ENCODE measurements around the gene MCC. TPM values are rescaled to one million over a fixed set of nuclear protein-coding genes. Genes with fewer than 3 reads are reported as not detected.

MCC gene
- total RNA-seq, 1 experiment from 2014 or later: 7.6 TPM

- no peak overlapping the region for H3K4ac ChIP-seq (ENCODE audit: low read depth, low read length)
- no peaks in the 10 kb centered on the region for H3K79me2 ChIP-seq (ENCODE audit: insufficient read depth, low read length)
- no peaks in the 10 kb centered on the region for H3K36me3 Mint-ChIP-seq (ENCODE audit: insufficient read depth in 1 of 3, low read depth in 3 of 3)
- no peak overlapping the region for H3K56ac ChIP-seq (ENCODE audit: insufficient read length, low read depth, low read length)
- H3K9ac ChIP-seq (ENCODE audit: extremely low read depth, insufficient read length, low read length): no peak overlapping the region
- no peak overlapping the region for H3K23ac ChIP-seq (ENCODE audit: insufficient read length, low read depth, low read length)
- H3K27ac ChIP-seq (ENCODE audit: insufficient read length, low read depth, low read length): no peak overlapping the region
- no peak overlapping the region for H4K5ac ChIP-seq (ENCODE audit: insufficient read length, low read depth, low read length)
- no peaks in the 10 kb centered on the region for H3K27me3 Mint-ChIP-seq (ENCODE audit: low read depth)
- TF ChIP-seq CTCF (conservative IDR thresholded peaks at IDR 0.05): no peak
- no peak overlapping the region for H2BK12ac ChIP-seq (ENCODE audit: insufficient read length, low read depth, low read length)
- H3K4me1 Mint-ChIP-seq: peaks cover 6 to 8% of the 10 kb centered on the region in 2 experiments
- no peak overlapping the region for H3T11ph ChIP-seq (ENCODE audit: low read length)
- H3K23me2 ChIP-seq (ENCODE audit: insufficient read length, low read depth, low read length, poor library complexity, severe bottlenecking): no peaks in the 10 kb centered on the region
- H3K4me3 Mint-ChIP-seq: no peak overlapping the region
- no peak overlapping the region for H4K8ac ChIP-seq (replicated peaks; ENCODE audit: insufficient read length, low read depth, low read length)
- H2BK15ac ChIP-seq (ENCODE audit: low read depth, low read length): no peak overlapping the region
- H3K4me2 ChIP-seq (ENCODE audit: insufficient read depth, insufficient read length, low read length): no peak overlapping the region
- H3K4me1 ChIP-seq (ENCODE audit: insufficient read depth, low read length): no peaks in the 10 kb centered on the region; the same call in 1 of the 2 replicates
- H4K20me1 ChIP-seq (ENCODE audit: control insufficient read depth, insufficient read depth, insufficient read length): no peaks in the 10 kb centered on the region
- no peak overlapping the region for H2BK5ac ChIP-seq (ENCODE audit: insufficient read length, low read length)
- no peak overlapping the region for H2AK5ac ChIP-seq (ENCODE audit: insufficient read length, low read length)
- no peaks in the 10 kb centered on the region for H3K27me3 ChIP-seq (ENCODE audit: insufficient read depth, low read length)
- H3K79me1 ChIP-seq (ENCODE audit: insufficient read depth, low read depth, low read length, poor library complexity, severe bottlenecking): no peaks in the 10 kb centered on the region
- H4K91ac ChIP-seq (ENCODE audit: insufficient read length, low read depth, low read length): no peak overlapping the region
- WGBS (ENCODE audit: extremely low coverage, insufficient read length, low lambda C conversion rate): no CpG with 5 or more reads among the region's 4 CpGs
- H3K14ac ChIP-seq (ENCODE audit: insufficient read depth, low read length): no peak overlapping the region
- DNase-seq: no peak
- H2AFZ ChIP-seq (ENCODE audit: low read length): no peak overlapping the region
- H3K9me3 Mint-ChIP-seq: no peaks in the 10 kb centered on the region
- H2BK120ac ChIP-seq (ENCODE audit: low read depth, low read length, poor library complexity, severe bottlenecking): no peak overlapping the region
- no peak overlapping the region for H2BK20ac ChIP-seq (ENCODE audit: low read depth, low read length, poor library complexity, severe bottlenecking)
- H3K27ac Mint-ChIP-seq: no peak overlapping the region
- H3K9me3 ChIP-seq (ENCODE audit: control insufficient read depth, low read depth, low read length): no peaks in the 10 kb centered on the region
- no peak overlapping the region for H3K18ac ChIP-seq (ENCODE audit: insufficient read length, low read depth, low read length)
Measured at GRCh38 chr5:113384782-113385285, 103.4 kb downstream of the MCC start.

Measured in H9 (cell line).